ENCODE data around the gene CABLES1. TPM values are rescaled to one million over a fixed set of nuclear protein-coding genes. Genes with fewer than 3 reads are reported as not detected.

Gene CABLES1
- total and polyA plus RNA-seq, 2 of the 4 experiments (the other 2 are of a cell fraction) = 4.7 to 5.7 TPM

GRCh38 chr18:23115683-23116096, 19.6 kb upstream of the CABLES1 start:
- intact Hi-C loops (cut with micrococcal nuclease) = loop anchor here (1.0 to 5.0 kb wide), 2 partner anchors 82 to 262 kb away; no protein-coding TSS in a partner anchor
- Histone ChIP-seq H3K9me1 (ENCODE audit: insufficient read depth, low read length) (peaks cover 16% of the 10 kb centered on the region), H4K8ac (ENCODE audit: low read depth in 2 of 2, low read length in 2 of 2) (peak overlapping the region in 1 of 2 experiments; percentile 87; a peak in 1 of 4 replicates), H3K27me3 (ENCODE audit: control insufficient read depth, insufficient read depth, low read length) (no peaks in the 10 kb centered on the region), H2AK9ac (replicated peaks; ENCODE audit: low read depth, low read length, poor library complexity) (no peak overlapping the region), H3K4ac (ENCODE audit: low read depth, low read length) (peak overlapping the region; percentile 95; the same call in 1 of the 2 replicates), H3K36me3 (ENCODE audit: control insufficient read depth, insufficient read depth, low read length) (no peaks in the 10 kb centered on the region), H3K79me1 (ENCODE audit: low read depth in 1 of 2, low read length in 2 of 2) (peaks cover 0 to 3% of the 10 kb centered on the region in 2 experiments; a peak in 1 of 4 replicates), H3K56ac (ENCODE audit: extremely low read depth, insufficient read depth, low read length) (peak overlapping the region; percentile 67; the same call in 1 of the 2 replicates), H4K91ac (ENCODE audit: insufficient read depth, low read depth, low read length) (no peak overlapping the region), H3K27ac (ENCODE audit: insufficient read depth, low read length) (peak overlapping the region; percentile 89; the same call in 1 of the 2 replicates), H4K20me1 (ENCODE audit: insufficient read depth, low read length) (no peaks in the 10 kb centered on the region), H2BK15ac (ENCODE audit: low read depth, low read length) (no peak overlapping the region), H3K4me3 (ENCODE audit: insufficient read depth, low read depth, low read length) (no peak overlapping the region), H3K14ac (replicated peaks; ENCODE audit: low read depth, low read length) (peak overlapping the region; percentile 89; the same call in 1 of the 2 replicates), H3K4me1 (ENCODE audit: control insufficient read depth, insufficient read depth, low read length) (peaks cover 21% of the 10 kb centered on the region), H2AFZ (replicated peaks; ENCODE audit: low read length, poor library complexity) (no peak overlapping the region), H3K9ac (ENCODE audit: low read depth, low read length) (peak overlapping the region; percentile 26; the same call in 1 of the 2 replicates), H3K4me2 (ENCODE audit: low read depth, low read length) (peak overlapping the region; percentile 22; the same call in 1 of the 2 replicates), H2BK120ac (ENCODE audit: low read depth, low read length) (peak overlapping the region; percentile 96), H3K9me3 (ENCODE audit: control insufficient read depth, insufficient read depth, low read length) (peaks cover 4% of the 10 kb centered on the region; the same call in 1 of the 2 replicates), H2AK5ac (ENCODE audit: low read depth, low read length) (no peak overlapping the region), H3K23ac (ENCODE audit: low read depth, low read length) (peak overlapping the region; percentile 33; the same call in 1 of the 2 replicates), H4K5ac (ENCODE audit: low read depth, low read length) (no peak overlapping the region), H3K18ac (ENCODE audit: low read depth, low read length) (peak overlapping the region; percentile 96; the same call in 1 of the 2 replicates), H2BK20ac (ENCODE audit: low read depth, low read length) (peak overlapping the region; percentile 97; the same call in 1 of the 2 replicates), H2BK5ac (ENCODE audit: low read depth, low read length, poor library complexity, severe bottlenecking) (peak overlapping the region; percentile 96)
- BruUV-seq (replicated peaks) = no TSS peak
- WGBS, 2 experiments (ENCODE audit: extremely low coverage in 2 of 2, insufficient read length in 1 of 2) = no CpG with 5 or more reads among the region's 5 CpGs
- ATAC-seq (ENCODE audit: low read depth) (peak; percentile 94), DNase-seq (peak; percentile 100)
- CTCF ChIA-PET = interaction anchor here (0.8 kb wide), 1 partner anchor 216 kb away, joined by 3 read pairs; no protein-coding TSS in a partner anchor
- POLR2A ChIA-PET (ENCODE audit: unreplicated experiment) = interaction anchor here (0.6 kb wide), 1 partner anchor 276 kb away, joined by 4 read pairs; no protein-coding TSS in a partner anchor
- in situ Hi-C loops (cut with MboI; ENCODE audit: low sequenced_read_pairs) = no loop called here
- dilution Hi-C loops (cut with HindIII; ENCODE audit: low sequenced_read_pairs, unreplicated experiment) = no loop called here
- peak; percentile 51; the same call in 1 of the 2 replicates for TF ChIP-seq NFE2L2 (IDR thresholded peaks at IDR 0.05; ENCODE audit: low read depth, low read length)
- no peak for TF ChIP-seq RCOR1 (IDR thresholded peaks at IDR 0.05; ENCODE audit: insufficient replicate concordance, low read length)
- TF ChIP-seq USF2 (IDR thresholded peaks at IDR 0.05; ENCODE audit: low read depth, low read length) = no peak
- TF ChIP-seq FOS (IDR thresholded peaks at IDR 0.05; ENCODE audit: low read depth, low read length) = peak; percentile 99
- no peak for TF ChIP-seq RFX5 (IDR thresholded peaks at IDR 0.05; ENCODE audit: low read depth, low read length)
- TF ChIP-seq RAD21 (IDR thresholded peaks at IDR 0.05; ENCODE audit: low read length) = no peak
- TF ChIP-seq MAZ (IDR thresholded peaks at IDR 0.05; ENCODE audit: borderline replicate concordance, low read depth, low read length) = no peak
- TF ChIP-seq BHLHE40 (IDR thresholded peaks at IDR 0.05; ENCODE audit: low read depth, low read length) = peak; percentile 85
- no peak for TF ChIP-seq MAFK (IDR thresholded peaks at IDR 0.05; ENCODE audit: low read depth, low read length)
- TF ChIP-seq CTCF (conservative IDR thresholded peaks at IDR 0.05; ENCODE audit: low read depth, low read length) = no peak
- TF ChIP-seq SMC3 (IDR thresholded peaks at IDR 0.05; ENCODE audit: low read depth, low read length) = peak; percentile 1; the same call in 1 of the 2 replicates
- peak; percentile 41; the same call in 1 of the 2 replicates for TF ChIP-seq MXI1 (IDR thresholded peaks at IDR 0.05; ENCODE audit: borderline replicate concordance, low read depth, low read length)
- TF ChIP-seq CHD1 (IDR thresholded peaks at IDR 0.05; ENCODE audit: low read depth, low read length) = no peak
- peak; percentile 58 for TF ChIP-seq POLR2A (IDR thresholded peaks at IDR 0.05; ENCODE audit: low read depth, low read length)
- TF ChIP-seq CEBPB (IDR thresholded peaks at IDR 0.05; ENCODE audit: low read depth, low read length) = peak; percentile 65
